SK-N-SH (cell line): ENCODE measurements around the gene HESX1. TPM values are rescaled to one million over a fixed set of nuclear protein-coding genes. Genes with fewer than 3 reads are reported as not detected.

Source experiments
- CTCF ChIA-PET: fragments of 300-600, 350-600 bp; formaldehyde crosslinking; extraction: SDS; loops from one replicate; lab custom pipeline; 2021; lab: Yijun Ruan, JAX
- POLR2A ChIA-PET: fragments of 350-600 bp; sonication (Branson Sonifier 250); formaldehyde crosslinking; extraction: SDS; loops from one replicate; lab custom pipeline; 2020; ENCODE audit warnings: antibody characterized with exemption, inconsistent platforms; lab: Yijun Ruan, JAX
- DNase-seq: peaks from one replicate; pipeline ENCODE4 v3.0.0; 2012
- H2AFZ ChIP-seq: fragments of 200-600 bp; sonication (generic); 2 replicates; pipeline ENCODE4 v1.8.1; 2016; ENCODE audit warnings: antibody characterized with exemption, mild to moderate bottlenecking, low read depth
- H3F3A ChIP-seq: fragments of 200-600 bp; sonication (generic); replicated peaks from 2 replicates; pipeline ENCODE3; 2016; ENCODE audit warnings: antibody characterized with exemption, mild to moderate bottlenecking; ENCODE audit not compliant: insufficient read depth
- H3K27ac ChIP-seq, 2 experiments: fragments of 200-500 bp in 1 of 2; fragments of 200-600 bp in 1 of 2; sonication (Bioruptor generic) in 1 of 2; sonication (generic), shearing (Covaris generic) in 1 of 2; 2 replicates each; pipeline versions ENCODE4 v1.5.1 to v1.6.1; 2014 to 2016; ENCODE audit warnings: low read depth in 2 of 2, inconsistent platforms in 1 of 2, low read length in 1 of 2, mild to moderate bottlenecking in 1 of 2, mixed read lengths in 1 of 2
- H3K27me3 ChIP-seq: fragments of 200-600 bp; sonication (generic), shearing (Covaris generic); 2 replicates; pipeline ENCODE4 v1.6.1; 2016; ENCODE audit warnings: mixed run types; ENCODE audit not compliant: insufficient read depth
- H3K36me3 ChIP-seq, 2 experiments: fragments of 200-500 bp in 1 of 2; fragments of 200-600 bp in 1 of 2; sonication (Bioruptor generic) in 1 of 2; sonication (generic) in 1 of 2; replicated peaks in 1 of 2; 2 replicates each; pipeline versions ENCODE3 to v1.5.1; 2014 to 2016; ENCODE audit warnings: low read length in 1 of 2, mild to moderate bottlenecking in 1 of 2; ENCODE audit not compliant: insufficient read depth in 2 of 2, control insufficient read depth in 1 of 2
- H3K4me1 ChIP-seq, 2 experiments: fragments of 200-500 bp in 1 of 2; fragments of 200-600 bp in 1 of 2; sonication (Bioruptor generic) in 1 of 2; sonication (generic), shearing (Covaris generic) in 1 of 2; 2 replicates each; pipeline versions ENCODE4 v1.5.1 to v1.6.1; 2014 to 2016; ENCODE audit warnings: low read depth in 1 of 2, low read length in 1 of 2, mixed run types in 1 of 2; ENCODE audit not compliant: insufficient read depth in 2 of 2, control insufficient read depth in 1 of 2
- H3K4me2 ChIP-seq: fragments of 200-600 bp; sonication (generic), shearing (Covaris generic); 2 replicates; pipeline ENCODE4 v1.6.1; 2017; ENCODE audit warnings: mixed run types
- H3K4me3 ChIP-seq, 2 experiments: fragments of 200-500 bp in 1 of 2; fragments of 200-600 bp in 1 of 2; sonication (Bioruptor generic) in 1 of 2; sonication (generic), shearing (Covaris generic) in 1 of 2; 2 replicates each; pipeline versions ENCODE4 v1.5.1 to v1.8.1; 2014 to 2016; ENCODE audit warnings: low read depth in 2 of 2, inconsistent platforms in 1 of 2, low read length in 1 of 2, mild to moderate bottlenecking in 1 of 2, mixed read lengths in 1 of 2, moderate library complexity in 1 of 2
- H3K79me2 ChIP-seq: fragments of 200-600 bp; sonication (generic); 2 replicates; pipeline ENCODE4 v1.8.1; 2017; ENCODE audit warnings: mild to moderate bottlenecking; ENCODE audit not compliant: insufficient read depth
- H3K9ac ChIP-seq: fragments of 200-600 bp; sonication (generic); 2 replicates; pipeline ENCODE4 v1.6.1; 2017; ENCODE audit warnings: mixed run types
- H3K9me2 ChIP-seq: fragments of 200-600 bp; sonication (generic); 2 replicates; pipeline ENCODE4 v1.6.1; 2017; ENCODE audit warnings: mixed run types
- H3K9me3 ChIP-seq: fragments of 200-600 bp; sonication (generic); 2 replicates; pipeline ENCODE4 v1.6.1; 2017; ENCODE audit warnings: mixed run types, mild to moderate bottlenecking, moderate library complexity
- H4K20me1 ChIP-seq: fragments of 200-600 bp; sonication (generic); 2 replicates; pipeline ENCODE4 v1.6.1; 2017; ENCODE audit warnings: mild to moderate bottlenecking, mixed run types; ENCODE audit not compliant: insufficient read depth
- CHD2 ChIP-seq: fragments of 150-350 bp; IDR thresholded peaks from 2 replicates; pipeline ENCODE4 v1.6.1; 2018; ENCODE audit warnings: low read length; ENCODE audit not compliant: partially characterized antibody
- EP300 ChIP-seq, 2 experiments: IDR thresholded peaks; 2 replicates each; pipeline versions ENCODE4 v1.4.0 to v1.6.1; 2012; ENCODE audit warnings: borderline replicate concordance in 1 of 2, low read depth in 1 of 2, low read length in 1 of 2
- FOXM1 ChIP-seq: IDR thresholded peaks from 2 replicates; pipeline ENCODE4 v1.4.0; 2012; ENCODE audit warnings: low read depth, mild to moderate bottlenecking
- JUND ChIP-seq: IDR thresholded peaks from 2 replicates; pipeline ENCODE4 v1.4.0; 2012
- MXI1 ChIP-seq: IDR thresholded peaks from 2 replicates; pipeline ENCODE4 v1.6.1; 2012; ENCODE audit warnings: mild to moderate bottlenecking, low read depth, low read length, improper control_type of control experiment
- NFIC ChIP-seq: IDR thresholded peaks from 2 replicates; pipeline ENCODE4 v1.4.0; 2012; ENCODE audit warnings: borderline replicate concordance
- RAD21 ChIP-seq: IDR thresholded peaks from 2 replicates; pipeline ENCODE4 v1.6.1; 2012; ENCODE audit warnings: mild to moderate bottlenecking, low read length
- RCOR1 ChIP-seq: fragments of 150-350 bp; IDR thresholded peaks from 2 replicates; pipeline ENCODE4 v1.6.1; 2017; ENCODE audit warnings: antibody characterized with exemption, low read length
- SMC3 ChIP-seq: IDR thresholded peaks from 2 replicates; pipeline ENCODE4 v1.6.1; 2012; ENCODE audit warnings: low read depth, low read length, improper control_type of control experiment
- TAF1 ChIP-seq: IDR thresholded peaks from 2 replicates; pipeline ENCODE4 v1.6.1; 2012; ENCODE audit warnings: low read depth, mild to moderate bottlenecking, low read length, moderate library complexity, borderline replicate concordance
- TEAD4 ChIP-seq: IDR thresholded peaks from 2 replicates; pipeline ENCODE4 v1.4.0; 2012; ENCODE audit warnings: mild to moderate bottlenecking, borderline replicate concordance; ENCODE audit not compliant: insufficient read depth
- WGBS: methylation state at CpG from one replicate; pipeline ENCODE4 v1.1.6; 2017; ENCODE audit warnings: low lambda C conversion rate; 5-methylcytosine and 5-hydroxymethylcytosine counted together
- polyA plus RNA-seq, 3 experiments: library from polyadenylated mRNA; depleted of rRNA; stranded (reverse); fragments of >200 nt; gene quantifications; 2 replicates each; pipeline ENCODE4 v1.2.3, GENCODE V29; 2012
- TF ChIP-seq, protein P1 (sequence below): fragments of 200-600 bp; sonication (generic); IDR thresholded peaks from 2 replicates; pipeline ENCODE4 v1.6.1; 2017; ENCODE audit warnings: antibody characterized with exemption, mild to moderate bottlenecking, moderate library complexity
- TF ChIP-seq, protein P2 (sequence below): IDR thresholded peaks from 2 replicates; pipeline ENCODE4 v1.4.0; 2012; ENCODE audit warnings: low read depth, borderline replicate concordance
- TF ChIP-seq, protein P3 (sequence below): IDR thresholded peaks from 2 replicates; pipeline ENCODE4 v1.4.0; 2012; ENCODE audit warnings: low read depth
- TF ChIP-seq, protein P4 (sequence below): IDR thresholded peaks from 2 replicates; pipeline ENCODE4 v1.4.0; 2012; ENCODE audit warnings: low read depth, borderline replicate concordance
- TF ChIP-seq, protein P5 (sequence below): fragments of 150-350 bp; IDR thresholded peaks from 2 replicates; pipeline ENCODE4 v1.6.1; 2017; ENCODE audit warnings: antibody characterized with exemption, low read length, low read depth, borderline replicate concordance

HESX1 gene
- polyA plus RNA-seq, 1 of the 3 experiments (the other 2 are of a cell fraction), result 1.2 TPM

DNA sequence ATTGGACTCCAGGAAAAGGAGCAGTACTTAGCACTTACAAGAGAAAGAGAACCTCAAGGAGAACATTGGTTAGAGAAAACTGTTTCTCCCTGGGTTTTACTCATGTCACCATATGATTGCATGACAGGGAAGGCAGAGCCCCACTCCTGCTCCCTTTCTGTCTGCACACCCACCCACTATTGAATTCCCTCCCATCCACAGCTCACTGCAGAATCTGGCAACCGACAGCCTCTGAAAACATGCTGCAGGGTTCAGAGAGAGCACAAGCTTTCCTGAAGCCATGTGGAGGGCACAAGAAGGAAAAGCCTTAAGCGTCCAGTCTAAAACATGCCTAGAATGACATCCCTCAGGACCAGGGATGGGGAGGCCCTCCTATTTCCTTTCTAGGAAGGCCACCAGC lies 31.6 kb downstream of the HESX1 start:
- Histone ChIP-seq H3K9me2 (no peaks in the 10 kb centered on the region), H3K36me3 (no peaks in the 10 kb centered on the region), H3F3A (no peaks in the 10 kb centered on the region), H3K4me2 (no peak overlapping the region), H3K4me1 (peaks cover 0 to 22% of the 10 kb centered on the region in 2 experiments; a peak in 1 of 4 replicates), H4K20me1 (no peaks in the 10 kb centered on the region), H2AFZ (no peak overlapping the region), H3K27me3 (peaks cover 15% of the 10 kb centered on the region; the same call in 1 of the 2 replicates), H3K4me3 (no peak overlapping the region), H3K27ac (no peak overlapping the region), H3K9me3 (no peaks in the 10 kb centered on the region), H3K9ac (no peak overlapping the region), H3K79me2 (no peaks in the 10 kb centered on the region)
- 79% methylated on average over 2 of the region's 2 CpGs for WGBS
- no peak for DNase-seq
- no peak for TF ChIP-seq SMC3
- TF ChIP-seq NFIC, result no peak
- no peak for TF ChIP-seq MXI1
- TF ChIP-seq, protein P1, sequence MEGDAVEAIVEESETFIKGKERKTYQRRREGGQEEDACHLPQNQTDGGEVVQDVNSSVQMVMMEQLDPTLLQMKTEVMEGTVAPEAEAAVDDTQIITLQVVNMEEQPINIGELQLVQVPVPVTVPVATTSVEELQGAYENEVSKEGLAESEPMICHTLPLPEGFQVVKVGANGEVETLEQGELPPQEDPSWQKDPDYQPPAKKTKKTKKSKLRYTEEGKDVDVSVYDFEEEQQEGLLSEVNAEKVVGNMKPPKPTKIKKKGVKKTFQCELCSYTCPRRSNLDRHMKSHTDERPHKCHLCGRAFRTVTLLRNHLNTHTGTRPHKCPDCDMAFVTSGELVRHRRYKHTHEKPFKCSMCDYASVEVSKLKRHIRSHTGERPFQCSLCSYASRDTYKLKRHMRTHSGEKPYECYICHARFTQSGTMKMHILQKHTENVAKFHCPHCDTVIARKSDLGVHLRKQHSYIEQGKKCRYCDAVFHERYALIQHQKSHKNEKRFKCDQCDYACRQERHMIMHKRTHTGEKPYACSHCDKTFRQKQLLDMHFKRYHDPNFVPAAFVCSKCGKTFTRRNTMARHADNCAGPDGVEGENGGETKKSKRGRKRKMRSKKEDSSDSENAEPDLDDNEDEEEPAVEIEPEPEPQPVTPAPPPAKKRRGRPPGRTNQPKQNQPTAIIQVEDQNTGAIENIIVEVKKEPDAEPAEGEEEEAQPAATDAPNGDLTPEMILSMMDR, result no peak
- TF ChIP-seq EP300 (IDR thresholded peaks at IDR 0.05; ENCODE audit: borderline replicate concordance in 1 of 2, low read depth in 1 of 2, low read length in 1 of 2), result no peak
- TF ChIP-seq FOXM1, result no peak
- TF ChIP-seq, protein P2, sequence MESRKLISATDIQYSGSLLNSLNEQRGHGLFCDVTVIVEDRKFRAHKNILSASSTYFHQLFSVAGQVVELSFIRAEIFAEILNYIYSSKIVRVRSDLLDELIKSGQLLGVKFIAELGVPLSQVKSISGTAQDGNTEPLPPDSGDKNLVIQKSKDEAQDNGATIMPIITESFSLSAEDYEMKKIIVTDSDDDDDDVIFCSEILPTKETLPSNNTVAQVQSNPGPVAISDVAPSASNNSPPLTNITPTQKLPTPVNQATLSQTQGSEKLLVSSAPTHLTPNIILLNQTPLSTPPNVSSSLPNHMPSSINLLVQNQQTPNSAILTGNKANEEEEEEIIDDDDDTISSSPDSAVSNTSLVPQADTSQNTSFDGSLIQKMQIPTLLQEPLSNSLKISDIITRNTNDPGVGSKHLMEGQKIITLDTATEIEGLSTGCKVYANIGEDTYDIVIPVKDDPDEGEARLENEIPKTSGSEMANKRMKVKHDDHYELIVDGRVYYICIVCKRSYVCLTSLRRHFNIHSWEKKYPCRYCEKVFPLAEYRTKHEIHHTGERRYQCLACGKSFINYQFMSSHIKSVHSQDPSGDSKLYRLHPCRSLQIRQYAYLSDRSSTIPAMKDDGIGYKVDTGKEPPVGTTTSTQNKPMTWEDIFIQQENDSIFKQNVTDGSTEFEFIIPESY, result no peak
- no peak for TF ChIP-seq RCOR1
- TF ChIP-seq, protein P3, sequence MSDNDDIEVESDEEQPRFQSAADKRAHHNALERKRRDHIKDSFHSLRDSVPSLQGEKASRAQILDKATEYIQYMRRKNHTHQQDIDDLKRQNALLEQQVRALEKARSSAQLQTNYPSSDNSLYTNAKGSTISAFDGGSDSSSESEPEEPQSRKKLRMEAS, result no peak
- TF ChIP-seq TAF1, result no peak
- no peak for TF ChIP-seq CHD2
- no peak for TF ChIP-seq JUND
- TF ChIP-seq, protein P4, sequence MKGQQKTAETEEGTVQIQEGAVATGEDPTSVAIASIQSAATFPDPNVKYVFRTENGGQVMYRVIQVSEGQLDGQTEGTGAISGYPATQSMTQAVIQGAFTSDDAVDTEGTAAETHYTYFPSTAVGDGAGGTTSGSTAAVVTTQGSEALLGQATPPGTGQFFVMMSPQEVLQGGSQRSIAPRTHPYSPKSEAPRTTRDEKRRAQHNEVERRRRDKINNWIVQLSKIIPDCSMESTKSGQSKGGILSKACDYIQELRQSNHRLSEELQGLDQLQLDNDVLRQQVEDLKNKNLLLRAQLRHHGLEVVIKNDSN, result no peak
- TF ChIP-seq, protein P5, sequence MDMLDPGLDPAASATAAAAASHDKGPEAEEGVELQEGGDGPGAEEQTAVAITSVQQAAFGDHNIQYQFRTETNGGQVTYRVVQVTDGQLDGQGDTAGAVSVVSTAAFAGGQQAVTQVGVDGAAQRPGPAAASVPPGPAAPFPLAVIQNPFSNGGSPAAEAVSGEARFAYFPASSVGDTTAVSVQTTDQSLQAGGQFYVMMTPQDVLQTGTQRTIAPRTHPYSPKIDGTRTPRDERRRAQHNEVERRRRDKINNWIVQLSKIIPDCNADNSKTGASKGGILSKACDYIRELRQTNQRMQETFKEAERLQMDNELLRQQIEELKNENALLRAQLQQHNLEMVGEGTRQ, result no peak
- TF ChIP-seq TEAD4, result no peak
- TF ChIP-seq RAD21, result no peak
- POLR2A ChIA-PET, result no interaction called here
- CTCF ChIA-PET, result interaction anchor here (2.6 to 5.9 kb wide), 4 partner anchors 8 to 66 kb away, joined by 11 to 52 read pairs (median 26); no protein-coding TSS in a partner anchor
